Measurements from ENCODE around the gene YLPM1.

DNA sequence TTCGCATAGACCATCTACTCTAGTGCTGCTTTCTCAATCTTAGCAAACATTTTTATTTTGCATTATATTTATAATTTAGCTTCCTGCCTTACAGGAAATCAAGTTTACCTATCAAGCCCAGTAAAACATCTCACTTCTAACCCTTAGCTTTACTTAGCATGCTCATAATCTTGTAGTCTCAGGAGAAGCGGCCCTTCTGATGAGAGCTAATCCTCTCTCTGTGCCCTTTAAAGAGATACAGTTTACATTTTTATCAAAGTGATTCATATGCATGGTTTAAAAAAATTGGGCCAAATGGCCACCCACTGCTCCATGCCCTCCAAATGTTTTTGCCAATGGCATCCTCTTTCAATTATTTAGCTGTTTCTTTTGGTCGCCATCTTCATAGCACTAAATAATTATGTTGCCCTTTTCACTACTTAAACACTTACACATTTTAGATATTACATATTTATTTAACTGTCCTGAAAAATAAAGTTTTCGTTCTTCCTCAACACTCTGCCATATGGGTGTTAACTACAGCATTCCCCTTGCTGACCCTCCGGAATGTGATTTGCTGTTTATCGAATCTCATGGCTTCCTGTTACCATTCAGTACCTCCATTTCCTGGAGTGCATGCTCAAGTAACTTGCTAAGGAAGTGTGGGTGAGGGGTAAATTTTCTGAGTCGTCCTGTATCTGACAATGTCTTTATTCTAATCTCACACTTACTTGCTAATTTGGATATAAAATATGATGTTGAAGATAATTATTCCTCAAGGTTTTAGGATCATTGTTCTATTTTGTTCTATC, 29.3 kb downstream of the YLPM1 start:
- TF ChIP-seq TAF1 (IDR thresholded peaks at IDR 0.05; ENCODE audit: borderline replicate concordance, low read depth, low read length), result no peak
- no peak for TF ChIP-seq POLR2A (IDR thresholded peaks at IDR 0.05; ENCODE audit: low read depth, low read length)
